ENCODE results near the gene ADAP1.

ADAP1 gene

GRCh38 chr7:922334-923107, 32.0 kb downstream of the ADAP1 start:
- ChIA-PET POLR2A (interaction anchor here (1.0 to 1.3 kb wide), 3 partner anchors 13 to 31 kb away, joined by 3 read pairs; partner anchors contain the start of gene ADAP1), CTCF (interaction anchor here (1.2 to 4.2 kb wide), 4 partner anchors 12 to 31 kb away, joined by 3 to 26 read pairs (median 5); no protein-coding TSS in a partner anchor)
- 48% methylated on average over 18 of the region's 29 CpGs for WGBS (ENCODE audit: insufficient coverage)
- peak overlapping the region in 1 of 2 experiments; percentile 33 for H3K27ac ChIP-seq (ENCODE audit: insufficient read depth in 1 of 2, low read depth in 1 of 2, low read length in 2 of 2, poor library complexity in 1 of 2, severe bottlenecking in 2 of 2)
- no peak for DNase-seq
- peak overlapping the region in 4 of 7 experiments; percentile 10 to 65 (median 44) for H3K4me3 ChIP-seq (ENCODE audit: control insufficient read depth in 1 of 7, extremely low read depth in 1 of 7, insufficient read depth in 4 of 7, low read depth in 2 of 7, low read length in 6 of 7)
- H3K9me3 ChIP-seq (ENCODE audit: control extremely low read depth in 1 of 5, control insufficient read depth in 4 of 5, insufficient read depth in 2 of 5, low read depth in 1 of 5, low read length in 4 of 5): no peaks in the 10 kb centered on the region
- peaks cover 0 to 61% (median 51%) of the 10 kb centered on the region in 4 experiments for H3K4me1 ChIP-seq (ENCODE audit: control extremely low read depth in 1 of 4, control insufficient read depth in 4 of 4, insufficient read depth in 4 of 4, low read length in 3 of 4)
- no peaks in the 10 kb centered on the region for H3K27me3 ChIP-seq (replicated peaks in 2 of 5; ENCODE audit: control insufficient read depth in 4 of 5, insufficient read depth in 5 of 5, low read length in 4 of 5)
- no peaks in the 10 kb centered on the region for H3K36me3 ChIP-seq (ENCODE audit: control insufficient read depth in 4 of 4, insufficient read depth in 4 of 4, low read length in 3 of 4)

DNA sequence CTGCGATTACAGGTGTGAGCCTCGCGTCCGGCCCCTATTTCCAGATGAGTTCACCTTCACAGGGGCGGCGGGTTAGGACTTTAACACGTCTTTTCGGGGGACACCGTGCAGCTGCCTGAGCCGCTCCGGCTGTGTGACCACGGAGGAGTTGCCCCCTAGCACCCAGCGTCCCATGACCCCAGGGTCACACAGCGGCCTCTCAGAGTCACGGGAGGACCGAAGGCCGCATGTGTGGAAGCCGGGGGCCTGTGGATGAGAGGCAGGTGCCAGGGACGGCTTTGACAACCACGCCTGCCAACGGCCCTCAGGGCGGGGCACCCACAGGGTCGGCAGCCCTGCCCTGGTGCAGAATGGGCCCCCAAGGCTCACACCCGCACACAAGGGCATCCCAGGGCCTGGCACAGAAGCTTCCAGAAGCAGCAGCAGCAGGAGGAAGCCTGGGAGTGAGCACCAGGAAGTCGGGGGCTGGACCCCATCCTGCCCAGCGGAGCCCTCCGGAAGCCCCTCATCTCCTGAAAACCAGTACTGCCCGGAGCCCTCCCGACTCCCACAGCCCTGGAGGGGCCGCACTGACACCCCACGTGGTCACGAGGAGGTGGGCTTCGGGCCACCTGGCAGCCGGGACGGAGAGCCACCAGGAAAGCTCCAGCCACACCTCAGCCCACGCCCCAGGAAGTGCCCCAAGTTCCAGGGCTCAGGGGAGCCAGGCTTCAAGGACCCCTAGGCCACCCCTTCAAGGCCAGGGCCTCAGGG, 32.7 kb downstream of the ADAP1 start:
- Histone ChIP-seq H3K36me3 (ENCODE audit: control insufficient read depth in 4 of 4, insufficient read depth in 4 of 4, low read length in 3 of 4) (no peaks in the 10 kb centered on the region), H3K27ac (ENCODE audit: insufficient read depth in 1 of 2, low read depth in 1 of 2, low read length in 2 of 2, poor library complexity in 1 of 2, severe bottlenecking in 2 of 2) (no peak overlapping the region), H3K9me3 (ENCODE audit: control extremely low read depth in 1 of 5, control insufficient read depth in 4 of 5, insufficient read depth in 2 of 5, low read depth in 1 of 5, low read length in 4 of 5) (no peaks in the 10 kb centered on the region), H3K4me1 (ENCODE audit: control extremely low read depth in 1 of 4, control insufficient read depth in 4 of 4, insufficient read depth in 4 of 4, low read length in 3 of 4) (peaks cover 0 to 54% (median 51%) of the 10 kb centered on the region in 4 experiments), H3K27me3 (replicated peaks in 2 of 5; ENCODE audit: control insufficient read depth in 4 of 5, insufficient read depth in 5 of 5, low read length in 4 of 5) (no peaks in the 10 kb centered on the region), H3K4me3 (ENCODE audit: control insufficient read depth in 1 of 7, extremely low read depth in 1 of 7, insufficient read depth in 4 of 7, low read depth in 2 of 7, low read length in 6 of 7) (peak overlapping the region in 2 of 7 experiments; percentile 19 to 52)
- ChIA-PET POLR2A (no interaction called here), CTCF (interaction anchor here (0.8 to 4.2 kb wide), 3 partner anchors 12 to 71 kb away, joined by 3 to 26 read pairs (median 3); no protein-coding TSS in a partner anchor)
- 51% methylated on average over 35 of the region's 36 CpGs for WGBS (ENCODE audit: insufficient coverage)
- DNase-seq: peak in 1 of 3 donors; percentile 23

GRCh38 chr7:921071-921461, 33.4 kb downstream of the ADAP1 start:
- ChIA-PET CTCF (interaction anchor here (0.8 to 4.2 kb wide), 3 partner anchors 11 to 72 kb away, joined by 3 to 26 read pairs (median 3); no protein-coding TSS in a partner anchor), POLR2A (no interaction called here)
- no peaks in the 10 kb centered on the region for H3K9me3 ChIP-seq (ENCODE audit: control extremely low read depth in 1 of 5, control insufficient read depth in 4 of 5, insufficient read depth in 2 of 5, low read depth in 1 of 5, low read length in 4 of 5)
- H3K27me3 ChIP-seq (replicated peaks in 2 of 5; ENCODE audit: control insufficient read depth in 4 of 5, insufficient read depth in 5 of 5, low read length in 4 of 5): no peaks in the 10 kb centered on the region
- no peak for DNase-seq
- H3K4me1 ChIP-seq (ENCODE audit: control extremely low read depth in 1 of 4, control insufficient read depth in 4 of 4, insufficient read depth in 4 of 4, low read length in 3 of 4): peaks cover 0 to 51% (median 50%) of the 10 kb centered on the region in 4 experiments
- H3K36me3 ChIP-seq (ENCODE audit: control insufficient read depth in 4 of 4, insufficient read depth in 4 of 4, low read length in 3 of 4): no peaks in the 10 kb centered on the region
- no peak overlapping the region for H3K4me3 ChIP-seq (ENCODE audit: control insufficient read depth in 1 of 7, extremely low read depth in 1 of 7, insufficient read depth in 4 of 7, low read depth in 2 of 7, low read length in 6 of 7)
- no peak overlapping the region for H3K27ac ChIP-seq (ENCODE audit: insufficient read depth in 1 of 2, low read depth in 1 of 2, low read length in 2 of 2, poor library complexity in 1 of 2, severe bottlenecking in 2 of 2)
- WGBS (ENCODE audit: insufficient coverage): 92% methylated on average over 12 of the region's 15 CpGs

GRCh38 chr7:920351-921070, 34.0 kb downstream of the ADAP1 start:
- peaks cover 0 to 46% (median 46%) of the 10 kb centered on the region in 4 experiments for H3K4me1 ChIP-seq (ENCODE audit: control extremely low read depth in 1 of 4, control insufficient read depth in 4 of 4, insufficient read depth in 4 of 4, low read length in 3 of 4)
- H3K36me3 ChIP-seq (ENCODE audit: control insufficient read depth in 4 of 4, insufficient read depth in 4 of 4, low read length in 3 of 4): no peaks in the 10 kb centered on the region
- 77% methylated on average over 25 of the region's 40 CpGs for WGBS (ENCODE audit: insufficient coverage)
- H3K9me3 ChIP-seq (ENCODE audit: control extremely low read depth in 1 of 5, control insufficient read depth in 4 of 5, insufficient read depth in 2 of 5, low read depth in 1 of 5, low read length in 4 of 5): no peaks in the 10 kb centered on the region
- ChIA-PET CTCF (interaction anchor here (1.5 to 4.2 kb wide), 2 partner anchors 10 to 20 kb away, joined by 3 to 26 read pairs; no protein-coding TSS in a partner anchor), POLR2A (no interaction called here)
- no peak overlapping the region for H3K27ac ChIP-seq (ENCODE audit: insufficient read depth in 1 of 2, low read depth in 1 of 2, low read length in 2 of 2, poor library complexity in 1 of 2, severe bottlenecking in 2 of 2)
- H3K4me3 ChIP-seq (ENCODE audit: control insufficient read depth in 1 of 7, extremely low read depth in 1 of 7, insufficient read depth in 4 of 7, low read depth in 2 of 7, low read length in 6 of 7): no peak overlapping the region
- peak in 2 of 3 donors; percentile 38 to 53 for DNase-seq
- no peaks in the 10 kb centered on the region for H3K27me3 ChIP-seq (replicated peaks in 2 of 5; ENCODE audit: control insufficient read depth in 4 of 5, insufficient read depth in 5 of 5, low read length in 4 of 5)

DNA sequence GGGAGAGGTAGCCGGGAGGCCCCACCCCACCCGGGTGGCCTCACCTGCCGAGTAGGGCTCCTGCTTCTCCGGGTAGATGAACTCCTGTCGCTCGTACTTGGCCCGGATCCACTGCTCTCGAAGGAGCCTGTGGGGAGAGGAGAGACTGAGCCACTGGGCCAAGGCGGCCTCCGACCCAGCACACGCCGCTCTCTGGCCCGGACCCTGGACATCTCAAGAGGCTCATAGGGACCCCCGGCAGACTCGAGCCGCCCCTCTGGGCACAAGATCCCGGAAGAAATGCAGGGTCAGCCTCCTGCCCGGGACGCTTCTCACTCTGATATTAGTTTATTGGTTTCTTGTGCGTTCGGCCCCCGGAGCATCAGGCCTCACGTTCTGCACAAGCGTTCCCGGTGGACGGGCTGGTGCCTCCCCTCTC, 34.5 kb downstream of the ADAP1 start:
- ChIA-PET POLR2A (no interaction called here), CTCF (interaction anchor here (4.2 kb wide), 1 partner anchor 10 kb away, joined by 26 read pairs; no protein-coding TSS in a partner anchor)
- Histone ChIP-seq H3K36me3 (ENCODE audit: control insufficient read depth in 4 of 4, insufficient read depth in 4 of 4, low read length in 3 of 4) (no peaks in the 10 kb centered on the region), H3K4me3 (ENCODE audit: control insufficient read depth in 1 of 7, extremely low read depth in 1 of 7, insufficient read depth in 4 of 7, low read depth in 2 of 7, low read length in 6 of 7) (no peak overlapping the region), H3K9me3 (ENCODE audit: control extremely low read depth in 1 of 5, control insufficient read depth in 4 of 5, insufficient read depth in 2 of 5, low read depth in 1 of 5, low read length in 4 of 5) (no peaks in the 10 kb centered on the region), H3K27me3 (replicated peaks in 2 of 5; ENCODE audit: control insufficient read depth in 4 of 5, insufficient read depth in 5 of 5, low read length in 4 of 5) (no peaks in the 10 kb centered on the region), H3K27ac (ENCODE audit: insufficient read depth in 1 of 2, low read depth in 1 of 2, low read length in 2 of 2, poor library complexity in 1 of 2, severe bottlenecking in 2 of 2) (no peak overlapping the region), H3K4me1 (ENCODE audit: control extremely low read depth in 1 of 4, control insufficient read depth in 4 of 4, insufficient read depth in 4 of 4, low read length in 3 of 4) (peaks cover 0 to 42% (median 41%) of the 10 kb centered on the region in 4 experiments)
- no peak for DNase-seq
- 95% methylated on average over 18 of the region's 26 CpGs for WGBS (ENCODE audit: insufficient coverage)

DNA sequence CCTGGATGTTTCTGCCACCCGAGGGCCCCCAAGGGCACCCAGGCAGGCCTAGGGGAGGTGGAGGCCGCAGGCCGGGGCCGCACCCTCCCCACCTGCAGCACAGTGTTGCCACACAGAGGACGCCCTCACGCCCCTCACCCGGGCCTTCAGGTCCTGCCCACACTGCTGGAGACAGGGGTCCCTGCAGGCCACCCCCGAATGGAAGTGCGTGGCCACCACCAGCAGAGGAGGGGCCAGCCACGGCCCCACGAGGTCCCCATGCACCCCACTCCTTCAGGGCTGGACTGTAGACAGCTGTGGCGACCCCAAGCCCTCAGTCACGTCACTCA, 35.4 kb downstream of the ADAP1 start:
- ChIA-PET CTCF (interaction anchor here (1.8 kb wide), 1 partner anchor 10 kb away, joined by 9 read pairs; no protein-coding TSS in a partner anchor), POLR2A (no interaction called here)
- no peaks in the 10 kb centered on the region for H3K36me3 ChIP-seq (ENCODE audit: control insufficient read depth in 4 of 4, insufficient read depth in 4 of 4, low read length in 3 of 4)
- no peaks in the 10 kb centered on the region for H3K9me3 ChIP-seq (ENCODE audit: control extremely low read depth in 1 of 5, control insufficient read depth in 4 of 5, insufficient read depth in 2 of 5, low read depth in 1 of 5, low read length in 4 of 5)
- H3K27me3 ChIP-seq (replicated peaks in 2 of 5; ENCODE audit: control insufficient read depth in 4 of 5, insufficient read depth in 5 of 5, low read length in 4 of 5): no peaks in the 10 kb centered on the region
- 97% methylated on average over 10 of the region's 13 CpGs for WGBS (ENCODE audit: insufficient coverage)
- peaks cover 0 to 35% (median 35%) of the 10 kb centered on the region in 4 experiments for H3K4me1 ChIP-seq (ENCODE audit: control extremely low read depth in 1 of 4, control insufficient read depth in 4 of 4, insufficient read depth in 4 of 4, low read length in 3 of 4)
- H3K4me3 ChIP-seq (ENCODE audit: control insufficient read depth in 1 of 7, extremely low read depth in 1 of 7, insufficient read depth in 4 of 7, low read depth in 2 of 7, low read length in 6 of 7): no peak overlapping the region
- no peak overlapping the region for H3K27ac ChIP-seq (ENCODE audit: insufficient read depth in 1 of 2, low read depth in 1 of 2, low read length in 2 of 2, poor library complexity in 1 of 2, severe bottlenecking in 2 of 2)
- no peak for DNase-seq

Measured in common myeloid progenitor, CD34-positive (primary cell).